Adrenal gland (tissue), 19 donors: ENCODE measurements around the gene TRPV4. TPM values are rescaled to one million over a fixed set of nuclear protein-coding genes. Genes with fewer than 3 reads are reported as not detected.

ENCODE experiments used
- DNase-seq, 7 donors: peaks; one replicate each; pipeline ENCODE4 v3.0.0-alpha.2; 2019 to 2020
- H3K27ac ChIP-seq, 5 donors: fragments of 200-600 bp; sonication (generic) in 4 of 5; 1 replicate in 3 of 5; 2 replicates in 2 of 5; pipeline versions ENCODE4 v1.5.1 to v1.8.0; 2016 to 2020; ENCODE audit warnings: mild to moderate bottlenecking in 1 of 5
- H3K27me3 ChIP-seq: fragments of 200-600 bp; 2 replicates; pipeline ENCODE4 v1.8.0; 2021
- H3K36me3 ChIP-seq, 2 donors: fragments of 200-600 bp; replicated peaks in 1 of 2; 1 replicate in 1 of 2; 2 replicates in 1 of 2; pipeline versions ENCODE4 v1.5.1 to v1.8.0; 2018 to 2022
- H3K4me1 ChIP-seq, 2 donors: fragments of 200-600 bp; replicated peaks in 1 of 2; 1 replicate in 1 of 2; 2 replicates in 1 of 2; pipeline versions ENCODE4 v1.5.1 to v1.8.0; 2018 to 2021
- H3K4me3 ChIP-seq, 4 donors: fragments of 200-600 bp; sonication (generic) in 3 of 4; one replicate each; pipeline ENCODE4 v1.5.1; 2016 to 2018
- H3K9me3 ChIP-seq, 3 donors: fragments of 200-600 bp; sonication (generic) in 1 of 3; replicated peaks in 1 of 3; 1 replicate in 2 of 3; 2 replicates in 1 of 3; pipeline versions ENCODE4 v1.5.1 to v1.8.0; 2016 to 2021
- POLR2A ChIP-seq, 2 donors: fragments of 450-650 bp; IDR thresholded peaks; one replicate each; pipeline ENCODE4 v1.6.1; 2017; ENCODE audit warnings: antibody characterized with exemption in 2 of 2, mild to moderate bottlenecking in 2 of 2, moderate library complexity in 1 of 2
- WGBS, 4 donors: extraction: QIAGEN DNeasy Blood & Tissue Kit in 2 of 4; methylation state at CpG; one replicate each; pipeline versions ENCODE4 v1.1.5 to v1.1.7; 2013 to 2017; 5-methylcytosine and 5-hydroxymethylcytosine counted together
- intact Hi-C, 2 donors: fragments of 100-400 bp; cut with DNase I; formaldehyde crosslinking; loops; one replicate each; pipeline versions ENCODE4 v1.14.1 to v1.15.0; 2022 to 2023
- long read RNA-seq, 10 donors: library from polyadenylated mRNA in 3 of 10; unstranded in 2 of 10; stranded (forward) in 1 of 10; transcript quantifications; one replicate each; pipeline ENCODE4 v2.0.0 and lab custom pipeline, GENCODE V29; 2021 to 2026
- polyA plus RNA-seq, 3 donors: library from polyadenylated mRNA; stranded (reverse); fragments of 200-250 nt in 2 of 3; fragments of 350-450 nt in 1 of 3; fragmentation: Illumina TruSeq in 1 of 3; extraction: RNeasy Lipid Tissue Mini Kit (QIAGEN cat#74804) in 1 of 3; gene quantifications; one replicate each; pipeline ENCODE4 v1.2.3, GENCODE V29; 2013 to 2014
- total RNA-seq, 9 donors: library from RNA; depleted of rRNA in 4 of 9; stranded (reverse); fragments of >200 nt in 4 of 9; fragments of 120-200 nt in 1 of 9; fragmentation: NEBNext Ultra II Directional in 1 of 9; extraction: Animal tissue kit (Norgen Biotek cat#: 25700) in 1 of 9; gene quantifications; one replicate each; pipeline versions ENCODE4 v1.1.0 to v1.2.4, GENCODE V29; 2013 to 2023
- TF ChIP-seq, protein P1 (sequence below), 6 experiments: fragments of 450-650 bp in 4 of 6; fragments of 200-600 bp in 2 of 6; sonication (generic) in 1 of 6; IDR thresholded peaks; 1 replicate in 5 of 6; 2 replicates in 1 of 6; pipeline versions ENCODE4 v1.5.1 to v1.8.0; 2016 to 2021; ENCODE audit warnings: antibody characterized with exemption in 6 of 6, mild to moderate bottlenecking in 2 of 6, moderate library complexity in 1 of 6
- donor health status: healthy with polysubstance abuse.
- donor health status: Bipolar disorder and iron deficiency.
- donor health status: DM: yes; HTN: yes; CAD: no.
- donor health status: DM: no; HTN: no; CAD: no.
- donor health status: DM: no; HTN: no; CAD: no.
- donor health status: DM: yes; HTN: yes; CAD: no.

Gene TRPV4
- total RNA-seq (1 to 10 TPM in 7 of 9 donors, under 1 TPM in 2; 0.30 to 5.9 (median 2.4) TPM), polyA plus RNA-seq (under 1 TPM; 0.46 to 0.64 (median 0.48) TPM)
- long read RNA-seq, donor 1, partial matches to known transcripts: 0 of 1 reads
- long read RNA-seq, donor 1, other reads (novel, unspliced or antisense): 0 of 1 reads
- long read RNA-seq, donor 2: 0 reads
- long read RNA-seq, donor 3: 0 reads
- long read RNA-seq, donor 4: 0 reads
- long read RNA-seq, donor 5, partial matches to known transcripts: 0 of 5 reads
- long read RNA-seq, donor 5, other reads (novel, unspliced or antisense): 3 of 5 reads
- long read RNA-seq, donor 6: 0 reads
- long read RNA-seq, donor 7: 0 reads
- long read RNA-seq, donor 8: 0 reads
- long read RNA-seq, donor 9: 0 reads
- long read RNA-seq, donor 10: 0 reads

DNA sequence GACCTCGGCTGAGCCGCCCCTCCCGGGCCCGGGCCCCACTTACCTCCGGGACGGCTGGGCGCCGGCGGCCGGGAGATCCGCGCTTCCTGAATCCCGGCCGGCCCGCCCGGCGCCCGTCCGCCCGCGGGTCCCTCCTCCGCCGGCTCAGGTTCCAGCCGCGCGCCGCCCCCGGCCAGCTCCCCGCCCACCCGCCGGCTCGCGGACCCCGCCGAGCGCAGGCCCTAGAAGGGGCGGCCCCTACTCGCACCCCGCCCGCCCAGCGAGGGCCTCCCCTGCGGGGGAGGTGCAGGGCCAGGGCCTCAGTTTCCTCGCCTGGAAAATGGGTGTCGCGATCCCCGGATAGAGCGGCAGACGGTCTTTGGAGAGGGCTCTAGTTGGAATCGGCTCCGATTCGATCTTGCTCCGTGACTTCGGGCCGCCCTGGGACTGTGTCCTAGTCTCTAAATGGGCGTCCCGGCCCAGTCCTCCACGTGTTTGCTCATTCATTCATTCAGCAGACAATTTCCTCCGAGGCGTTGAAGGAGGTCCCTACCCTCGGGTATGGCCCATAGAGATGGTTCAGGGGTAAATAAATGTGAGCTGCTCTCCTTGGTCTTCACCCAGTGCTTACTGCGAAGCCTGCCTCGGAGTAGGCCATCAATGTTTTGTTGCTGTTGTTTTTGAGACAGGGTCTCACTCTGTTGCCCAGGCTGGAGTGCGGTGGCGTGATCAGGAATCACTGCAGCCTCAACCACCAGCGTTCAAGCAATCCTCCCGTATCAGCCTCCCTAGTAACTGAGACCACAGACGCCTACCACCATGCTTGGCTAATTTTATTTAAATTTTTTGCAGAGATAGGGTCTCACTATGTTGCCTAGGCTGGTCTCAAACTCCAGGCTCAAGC is at the start of gene TRPV4:
Gene TRPV4 (minus strand): TSS at position 92 of the 883 bp plus-strand sequence. CDS start 18,602 bp downstream, outside the sequence.
- H3K4me1 ChIP-seq: no peaks in the 10 kb centered on the region
- 20 to 60% (median 38%) methylated on average over 17 to 67 of the region's 67 CpGs for WGBS, 4 donors
- peak within 1 kb of the TSS in 2 of 4 donors; percentile 13 to 71 for H3K4me3 ChIP-seq
- H3K9me3 ChIP-seq: no peaks in the 10 kb centered on the region
- intact Hi-C loops: no loop called here
- no peak for TF ChIP-seq POLR2A (IDR thresholded peaks at IDR 0.05)
- TF ChIP-seq, protein P1, sequence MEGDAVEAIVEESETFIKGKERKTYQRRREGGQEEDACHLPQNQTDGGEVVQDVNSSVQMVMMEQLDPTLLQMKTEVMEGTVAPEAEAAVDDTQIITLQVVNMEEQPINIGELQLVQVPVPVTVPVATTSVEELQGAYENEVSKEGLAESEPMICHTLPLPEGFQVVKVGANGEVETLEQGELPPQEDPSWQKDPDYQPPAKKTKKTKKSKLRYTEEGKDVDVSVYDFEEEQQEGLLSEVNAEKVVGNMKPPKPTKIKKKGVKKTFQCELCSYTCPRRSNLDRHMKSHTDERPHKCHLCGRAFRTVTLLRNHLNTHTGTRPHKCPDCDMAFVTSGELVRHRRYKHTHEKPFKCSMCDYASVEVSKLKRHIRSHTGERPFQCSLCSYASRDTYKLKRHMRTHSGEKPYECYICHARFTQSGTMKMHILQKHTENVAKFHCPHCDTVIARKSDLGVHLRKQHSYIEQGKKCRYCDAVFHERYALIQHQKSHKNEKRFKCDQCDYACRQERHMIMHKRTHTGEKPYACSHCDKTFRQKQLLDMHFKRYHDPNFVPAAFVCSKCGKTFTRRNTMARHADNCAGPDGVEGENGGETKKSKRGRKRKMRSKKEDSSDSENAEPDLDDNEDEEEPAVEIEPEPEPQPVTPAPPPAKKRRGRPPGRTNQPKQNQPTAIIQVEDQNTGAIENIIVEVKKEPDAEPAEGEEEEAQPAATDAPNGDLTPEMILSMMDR (IDR thresholded peaks at IDR 0.05): no peak
- DNase-seq: no peak
- no peaks in the 10 kb centered on the region for H3K36me3 ChIP-seq
- no peaks in the 10 kb centered on the region for H3K27me3 ChIP-seq
- H3K27ac ChIP-seq: no peak within 1 kb of the TSS

DNA sequence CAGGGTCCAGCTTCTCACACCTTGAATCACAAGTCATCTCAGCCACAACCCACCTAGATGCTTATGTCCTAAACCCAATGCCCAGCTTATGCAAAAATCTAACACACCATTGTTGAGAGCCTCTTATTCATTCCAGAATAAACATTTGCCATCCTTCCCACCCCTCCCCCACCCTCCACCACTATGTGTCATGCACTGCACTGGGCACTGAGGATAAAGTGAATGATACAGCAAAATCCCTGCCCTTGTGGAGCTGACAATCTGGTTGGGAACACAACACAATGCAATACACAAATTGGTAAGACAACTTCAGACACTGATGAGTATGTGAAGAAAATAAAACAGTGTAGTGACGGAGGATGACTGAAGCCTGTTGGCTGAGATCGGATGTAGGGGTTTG is 48.6 kb upstream of the TRPV4 start:
- intact Hi-C loops: loop anchor here in 1 of 2 donors (2.0 kb wide), 1 partner anchor 77 kb away; no protein-coding TSS in a partner anchor
- Histone ChIP-seq H3K4me1 (peaks cover 11 to 22% of the 10 kb centered on the region in 2 donors), H3K9me3 (no peaks in the 10 kb centered on the region), H3K27ac (no peak overlapping the region), H3K27me3 (no peaks in the 10 kb centered on the region), H3K4me3 (no peak overlapping the region), H3K36me3 (no peaks in the 10 kb centered on the region)
- no peak for TF ChIP-seq POLR2A (IDR thresholded peaks at IDR 0.05)
- TF ChIP-seq, protein P1 (IDR thresholded peaks at IDR 0.05): no peak
- WGBS, 4 donors: 71 to 90% (median 85%) methylated on average over 2 of the region's 2 CpGs
- no peak for DNase-seq

DNA sequence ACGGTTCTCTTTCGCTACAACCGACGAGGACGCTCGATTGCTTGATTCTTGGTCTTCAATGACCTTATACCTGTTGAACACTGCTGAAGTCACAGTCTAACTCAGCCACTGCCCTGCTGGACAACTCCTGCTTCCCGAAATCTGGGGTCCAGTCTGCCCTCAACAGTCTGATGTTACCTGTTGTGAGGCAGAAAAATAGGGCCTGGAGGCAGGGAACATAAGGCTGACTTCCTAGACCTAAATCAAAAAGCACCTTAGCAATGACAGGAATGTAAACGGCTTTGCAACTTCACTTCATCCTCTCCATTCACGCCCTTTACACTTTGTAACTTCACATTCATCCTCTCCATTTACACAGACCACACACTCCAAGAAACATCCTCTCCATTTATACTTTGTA is 47.7 kb upstream of the TRPV4 start:
- H3K9me3 ChIP-seq: no peaks in the 10 kb centered on the region
- peaks cover 11 to 24% of the 10 kb centered on the region in 2 donors for H3K4me1 ChIP-seq
- H3K27me3 ChIP-seq: no peaks in the 10 kb centered on the region
- DNase-seq: no peak
- H3K27ac ChIP-seq: no peak overlapping the region
- 8 to 11% (median 11%) methylated on average over 9 of the region's 9 CpGs for WGBS, 4 donors
- intact Hi-C loops: loop anchor here in 1 of 2 donors (2.0 kb wide), 1 partner anchor 76 kb away; no protein-coding TSS in a partner anchor
- TF ChIP-seq, protein P1 (IDR thresholded peaks at IDR 0.05): no peak
- no peak for TF ChIP-seq POLR2A (IDR thresholded peaks at IDR 0.05)
- H3K36me3 ChIP-seq: no peaks in the 10 kb centered on the region
- peak overlapping the region in 1 of 4 donors; percentile 92 for H3K4me3 ChIP-seq
